Osteoblast (primary cell): ENCODE data around the gene PRKAR2B. TPM values are rescaled to one million over a fixed set of nuclear protein-coding genes. Genes with fewer than 3 reads are reported as not detected.
A peak's percentile ranks its signal among the peaks of the same experiment; 100 is the strongest.

Experiments used
- DNase-seq: peaks from one replicate; pipeline ENCODE4 v3.0.0; 2011; ENCODE audit warnings: low spot score, mixed read lengths; ENCODE audit not compliant: insufficient read length; ENCODE audit errors: missing footprints
- H2AFZ ChIP-seq: 2 replicates; pipeline ENCODE4 v1.6.0; 2011; ENCODE audit warnings: mild to moderate bottlenecking, low read length
- H3K27ac ChIP-seq: 2 replicates; pipeline ENCODE4 v1.5.1; 2011; ENCODE audit warnings: mild to moderate bottlenecking, low read depth, low read length, moderate library complexity
- H3K27me3 ChIP-seq: 2 replicates; pipeline ENCODE4 v1.6.0; 2012; ENCODE audit warnings: mild to moderate bottlenecking, control low read depth, inconsistent platforms, low read length, moderate library complexity; ENCODE audit not compliant: insufficient read depth
- H3K36me3 ChIP-seq: 2 replicates; pipeline ENCODE4 v1.5.1; 2011; ENCODE audit warnings: mild to moderate bottlenecking, low read length, control low read depth, moderate library complexity; ENCODE audit not compliant: insufficient read depth
- H3K4me1 ChIP-seq: 2 replicates; pipeline ENCODE4 v1.5.1; 2011; ENCODE audit warnings: mild to moderate bottlenecking, low read length, control low read depth, moderate library complexity; ENCODE audit not compliant: insufficient read depth
- H3K4me2 ChIP-seq: 2 replicates; pipeline ENCODE4 v1.6.0; 2011; ENCODE audit warnings: mild to moderate bottlenecking, low read length; ENCODE audit not compliant: insufficient read depth
- H3K4me3 ChIP-seq: fragments of 200-600 bp; sonication (generic); 3 replicates; pipeline ENCODE4 v1.5.1; 2012; ENCODE audit warnings: mild to moderate bottlenecking, low read length, inconsistent platforms; ENCODE audit not compliant: insufficient read depth
- H3K79me2 ChIP-seq: 2 replicates; pipeline ENCODE4 v1.6.0; 2012; ENCODE audit warnings: mild to moderate bottlenecking, low read length, control low read depth, inconsistent platforms; ENCODE audit not compliant: insufficient read depth
- H3K9me3 ChIP-seq: 2 replicates; pipeline ENCODE4 v1.5.1; 2011; ENCODE audit warnings: low read depth, low read length, control low read depth
- H4K20me1 ChIP-seq: 2 replicates; pipeline ENCODE4 v1.6.0; 2012; ENCODE audit warnings: mild to moderate bottlenecking, low read length, control low read depth; ENCODE audit not compliant: insufficient read depth
- total RNA-seq: library from RNA; depleted of rRNA; stranded (reverse); fragments of >200 nt; gene quantifications from 2 replicates; pipeline ENCODE4 v1.2.3, GENCODE V29; 2012
- TF ChIP-seq, protein P1 (sequence below): IDR thresholded peaks from 2 replicates; pipeline ENCODE4 v1.5.1; 2011; ENCODE audit warnings: mild to moderate bottlenecking, low read depth, low read length, moderate library complexity; ENCODE audit errors: extremely low read depth

Gene PRKAR2B
- total RNA-seq, 1 donor = 2.5 TPM

GRCh38 chr7:107043491-107043890 is 1.0 kb upstream of the PRKAR2B start:
- Histone ChIP-seq H3K79me2 (no peaks in the 10 kb centered on the region), H3K4me3 (no peak overlapping the region), H3K4me1 (peaks cover 13% of the 10 kb centered on the region), H4K20me1 (no peaks in the 10 kb centered on the region), H3K4me2 (no peak overlapping the region), H3K27ac (no peak overlapping the region), H2AFZ (no peak overlapping the region), H3K36me3 (no peaks in the 10 kb centered on the region), H3K27me3 (peaks cover 32% of the 10 kb centered on the region), H3K9me3 (no peaks in the 10 kb centered on the region)
- TF ChIP-seq, protein P1, sequence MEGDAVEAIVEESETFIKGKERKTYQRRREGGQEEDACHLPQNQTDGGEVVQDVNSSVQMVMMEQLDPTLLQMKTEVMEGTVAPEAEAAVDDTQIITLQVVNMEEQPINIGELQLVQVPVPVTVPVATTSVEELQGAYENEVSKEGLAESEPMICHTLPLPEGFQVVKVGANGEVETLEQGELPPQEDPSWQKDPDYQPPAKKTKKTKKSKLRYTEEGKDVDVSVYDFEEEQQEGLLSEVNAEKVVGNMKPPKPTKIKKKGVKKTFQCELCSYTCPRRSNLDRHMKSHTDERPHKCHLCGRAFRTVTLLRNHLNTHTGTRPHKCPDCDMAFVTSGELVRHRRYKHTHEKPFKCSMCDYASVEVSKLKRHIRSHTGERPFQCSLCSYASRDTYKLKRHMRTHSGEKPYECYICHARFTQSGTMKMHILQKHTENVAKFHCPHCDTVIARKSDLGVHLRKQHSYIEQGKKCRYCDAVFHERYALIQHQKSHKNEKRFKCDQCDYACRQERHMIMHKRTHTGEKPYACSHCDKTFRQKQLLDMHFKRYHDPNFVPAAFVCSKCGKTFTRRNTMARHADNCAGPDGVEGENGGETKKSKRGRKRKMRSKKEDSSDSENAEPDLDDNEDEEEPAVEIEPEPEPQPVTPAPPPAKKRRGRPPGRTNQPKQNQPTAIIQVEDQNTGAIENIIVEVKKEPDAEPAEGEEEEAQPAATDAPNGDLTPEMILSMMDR = no peak
- DNase-seq = no peak

GRCh38 chr7:107043921-107044346 is 571 bp upstream of the PRKAR2B start:
- no peak for DNase-seq
- TF ChIP-seq, protein P1 = no peak
- peak overlapping the region; percentile 69 for H3K4me3 ChIP-seq
- H4K20me1 ChIP-seq = no peaks in the 10 kb centered on the region
- H3K79me2 ChIP-seq = no peaks in the 10 kb centered on the region
- no peak overlapping the region for H3K27ac ChIP-seq
- peak overlapping the region; percentile 62 for H2AFZ ChIP-seq
- no peaks in the 10 kb centered on the region for H3K36me3 ChIP-seq
- no peaks in the 10 kb centered on the region for H3K9me3 ChIP-seq
- peaks cover 34% of the 10 kb centered on the region for H3K27me3 ChIP-seq
- H3K4me2 ChIP-seq = peak overlapping the region; percentile 75
- H3K4me1 ChIP-seq = peaks cover 13% of the 10 kb centered on the region

DNA sequence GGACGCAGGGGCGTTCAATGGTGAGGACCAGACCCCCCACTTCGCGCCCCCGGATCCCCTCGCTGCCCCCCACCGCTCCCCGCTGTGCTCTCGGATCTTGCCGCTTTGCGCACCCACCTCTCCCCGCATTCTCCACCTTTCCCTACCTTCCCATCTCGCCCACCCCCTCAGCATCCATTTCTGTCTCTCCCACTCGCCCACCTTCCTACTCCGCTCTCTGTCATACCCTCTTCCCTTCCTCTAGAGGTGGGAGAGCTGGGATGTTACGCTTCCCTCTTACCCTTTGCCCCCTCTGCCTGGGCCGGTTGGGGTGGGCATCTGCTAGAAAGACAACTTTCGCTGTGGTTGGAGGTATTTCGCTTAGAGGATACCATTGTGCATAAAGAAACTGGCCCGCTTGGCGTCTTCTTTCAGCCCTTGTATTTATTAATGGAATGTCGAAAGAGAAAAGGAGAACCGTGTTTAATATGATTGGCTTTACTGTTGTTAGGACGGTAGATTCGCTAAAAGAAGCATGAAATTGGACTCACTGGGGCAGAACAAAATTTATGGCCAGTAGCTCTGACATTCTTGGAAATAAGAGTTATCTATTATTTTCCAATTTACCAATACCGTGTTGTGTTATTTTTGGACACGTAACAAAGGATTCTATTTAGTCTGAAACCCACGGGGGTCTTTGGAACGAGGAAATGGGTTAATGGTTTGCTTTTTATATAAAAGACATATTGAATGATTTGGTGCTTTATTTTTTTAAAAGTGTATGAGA is 873 bp downstream of the PRKAR2B start:
- Histone ChIP-seq H3K27ac (no peak overlapping the region), H3K4me3 (peak overlapping the region; percentile 67)
- TF ChIP-seq, protein P1 = no peak

DNA sequence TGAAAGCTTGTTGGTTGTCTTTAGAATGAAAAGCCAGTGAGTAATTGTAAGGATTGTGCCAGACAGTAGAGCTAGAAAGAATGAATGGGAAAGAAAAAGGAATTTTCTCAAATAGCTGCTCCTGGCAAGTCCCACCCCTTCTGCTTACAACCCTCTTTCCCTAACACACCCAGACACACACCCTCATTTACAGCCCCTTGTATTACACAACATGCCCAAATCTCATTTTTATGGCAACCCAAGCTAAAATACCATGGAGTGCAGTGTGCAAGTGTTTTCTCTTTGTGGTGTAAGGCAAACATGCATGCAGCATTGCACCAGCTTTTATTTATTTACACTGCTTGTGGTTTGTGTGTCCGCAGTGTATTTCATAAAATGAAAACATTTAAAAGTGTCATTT is 1.5 kb downstream of the PRKAR2B start:
- H3K36me3 ChIP-seq = no peaks in the 10 kb centered on the region
- H3K9me3 ChIP-seq = no peaks in the 10 kb centered on the region
- H2AFZ ChIP-seq = no peak overlapping the region
- no peak overlapping the region for H3K27ac ChIP-seq
- H3K27me3 ChIP-seq = peaks cover 34% of the 10 kb centered on the region
- peaks cover 13% of the 10 kb centered on the region for H3K4me1 ChIP-seq
- H4K20me1 ChIP-seq = no peaks in the 10 kb centered on the region
- H3K4me3 ChIP-seq = no peak overlapping the region
- peak; percentile 81 for DNase-seq
- TF ChIP-seq, protein P1 = no peak
- H3K79me2 ChIP-seq = no peaks in the 10 kb centered on the region
- no peak overlapping the region for H3K4me2 ChIP-seq

More for the DNA sequence above, 873 bp downstream of the PRKAR2B start:
- Histone ChIP-seq H2AFZ (peak overlapping the region; percentile 74), H3K4me2 (peak overlapping the region; percentile 84), H3K36me3 (no peaks in the 10 kb centered on the region), H4K20me1 (no peaks in the 10 kb centered on the region), H3K79me2 (no peaks in the 10 kb centered on the region), H3K4me1 (peaks cover 13% of the 10 kb centered on the region), H3K9me3 (no peaks in the 10 kb centered on the region), H3K27me3 (peaks cover 34% of the 10 kb centered on the region)
- DNase-seq = peak; percentile 72
